Lower lobe of right lung (tissue), 2 donors: ENCODE results near the gene GSTA4. TPM values are rescaled to one million over a fixed set of nuclear protein-coding genes. Genes with fewer than 3 reads are reported as not detected.

Source experiments
- ATAC-seq, 2 donors: fragments of 200-7000 bp; cut with Tn5 transposase; one replicate each; pipeline ENCODE4 v1.9.1; 2020 to 2022; ENCODE audit warnings: mild to moderate bottlenecking in 2 of 2, moderate library complexity in 2 of 2
- DNase-seq: peaks from one replicate; pipeline ENCODE4 v3.0.0-alpha.2; 2020
- H3K27ac ChIP-seq: fragments of 200-600 bp; one replicate; pipeline ENCODE4 v1.8.0; 2022
- H3K27me3 ChIP-seq: fragments of 200-600 bp; one replicate; pipeline ENCODE4 v1.8.0; 2022; ENCODE audit warnings: low read depth
- H3K36me3 ChIP-seq: fragments of 200-600 bp; one replicate; pipeline ENCODE4 v1.8.0; 2022; ENCODE audit warnings: mild to moderate bottlenecking
- H3K4me1 ChIP-seq: fragments of 200-600 bp; one replicate; pipeline ENCODE4 v1.8.0; 2022
- H3K4me3 ChIP-seq: fragments of 200-600 bp; one replicate; pipeline ENCODE4 v1.8.0; 2022; ENCODE audit warnings: mild to moderate bottlenecking
- H3K9me3 ChIP-seq: fragments of 200-600 bp; one replicate; pipeline ENCODE4 v1.8.0; 2022
- CTCF ChIP-seq: fragments of 200-600 bp; IDR thresholded peaks from one replicate; pipeline ENCODE4 v1.8.0; 2022; ENCODE audit warnings: antibody characterized with exemption, mild to moderate bottlenecking
- intact Hi-C: fragments of 100-400 bp; cut with DNase I; formaldehyde crosslinking; loops from one replicate; pipeline ENCODE4 v1.11.0; 2022
- total RNA-seq: library from RNA; stranded (reverse); fragmentation: NEBNext Ultra II Directional; extraction: Animal tissue kit (Norgen Biotek cat#: 25700); gene quantifications from one replicate; pipeline ENCODE4 v1.2.1, GENCODE V29; 2021
- donor health status: DM: no; HTN: yes; CAD: no; lungs with severe emphysema.

Gene GSTA4
- total RNA-seq, 1 donor from 2014 or later: 63.4 TPM

- no peaks in the 10 kb centered on the region for H3K9me3 ChIP-seq
- H3K27ac ChIP-seq: no peak overlapping the region
- TF ChIP-seq CTCF: no peak
- no peak overlapping the region for H3K4me3 ChIP-seq
- no peaks in the 10 kb centered on the region for H3K27me3 ChIP-seq
- ATAC-seq (no peak), DNase-seq (no peak)
- H3K36me3 ChIP-seq: peaks cover 93% of the 10 kb centered on the region
- intact Hi-C loops: no loop called here
- peaks cover 6% of the 10 kb centered on the region for H3K4me1 ChIP-seq
Observed at GRCh38 chr6:53032849-53033248, 37.8 kb upstream of the GSTA4 start.

- H3K27me3 ChIP-seq: no peaks in the 10 kb centered on the region
- peaks cover 91% of the 10 kb centered on the region for H3K36me3 ChIP-seq
- no peak overlapping the region for H3K4me3 ChIP-seq
- H3K27ac ChIP-seq: no peak overlapping the region
- no peaks in the 10 kb centered on the region for H3K9me3 ChIP-seq
- intact Hi-C loops: no loop called here
- TF ChIP-seq CTCF: no peak
- peaks cover 6% of the 10 kb centered on the region for H3K4me1 ChIP-seq
- no peak for DNase-seq
- no peak for ATAC-seq
Observed at GRCh38 chr6:53031281-53031680, 36.2 kb upstream of the GSTA4 start.

GRCh38 chr6:53029761-53030160 lies 34.7 kb upstream of the GSTA4 start:
- peaks cover 6% of the 10 kb centered on the region for H3K4me1 ChIP-seq
- no peaks in the 10 kb centered on the region for H3K9me3 ChIP-seq
- H3K36me3 ChIP-seq: peaks cover 86% of the 10 kb centered on the region
- H3K4me3 ChIP-seq: no peak overlapping the region
- intact Hi-C loops: no loop called here
- DNase-seq (no peak), ATAC-seq (no peak)
- no peak overlapping the region for H3K27ac ChIP-seq
- no peaks in the 10 kb centered on the region for H3K27me3 ChIP-seq
- no peak for TF ChIP-seq CTCF

GRCh38 chr6:53029257-53029656 lies 34.2 kb upstream of the GSTA4 start:
- H3K27me3 ChIP-seq: no peaks in the 10 kb centered on the region
- H3K27ac ChIP-seq: no peak overlapping the region
- H3K4me3 ChIP-seq: no peak overlapping the region
- TF ChIP-seq CTCF: no peak
- peaks cover 83% of the 10 kb centered on the region for H3K36me3 ChIP-seq
- DNase-seq (no peak), ATAC-seq (no peak)
- no peaks in the 10 kb centered on the region for H3K9me3 ChIP-seq
- intact Hi-C loops: no loop called here
- peaks cover 6% of the 10 kb centered on the region for H3K4me1 ChIP-seq

GRCh38 chr6:53028467-53028866 lies 33.4 kb upstream of the GSTA4 start:
- DNase-seq: no peak
- H3K9me3 ChIP-seq: no peaks in the 10 kb centered on the region
- TF ChIP-seq CTCF: no peak
- intact Hi-C loops: no loop called here
- H3K27ac ChIP-seq: no peak overlapping the region
- H3K4me1 ChIP-seq: peaks cover 5% of the 10 kb centered on the region
- ATAC-seq: no peak
- H3K36me3 ChIP-seq: peaks cover 82% of the 10 kb centered on the region
- H3K27me3 ChIP-seq: no peaks in the 10 kb centered on the region
- H3K4me3 ChIP-seq: no peak overlapping the region
